ENCODE data around the gene MAGI2. TPM values are rescaled to one million over a fixed set of nuclear protein-coding genes. Genes with fewer than 3 reads are reported as not detected.

Gene MAGI2
- total and polyA plus RNA-seq, 2 donors from 2014 or later: 4.4 to 9.0 TPM

DNA sequence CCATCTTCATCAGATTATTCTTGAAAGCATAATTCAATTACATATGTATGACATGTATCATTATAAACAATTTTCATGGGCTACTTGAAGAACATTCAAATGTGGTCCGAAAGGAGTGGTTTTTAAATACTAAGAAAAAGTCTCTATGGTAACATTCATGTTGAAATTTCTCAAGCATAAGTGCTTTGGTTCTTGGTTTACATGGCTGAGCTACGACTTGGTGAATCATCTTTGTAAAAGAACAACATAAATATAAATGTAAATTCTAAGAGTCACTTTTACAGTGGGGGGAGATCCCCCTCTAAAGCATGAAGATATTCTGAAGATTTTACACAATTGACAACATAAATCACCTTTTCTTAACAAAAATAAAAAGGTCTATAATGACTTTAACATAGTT, 118.6 kb downstream of the MAGI2 start:
- FAIRE-seq (no peak), DNase-seq (no peak)
- Histone ChIP-seq H3K27ac (ENCODE audit: low read depth in 2 of 2, low read length in 2 of 2) (no peak overlapping the region), H3K4me1 (ENCODE audit: control insufficient read depth in 2 of 3, insufficient read depth in 2 of 3, low read depth in 1 of 3, low read length in 3 of 3) (no peaks in the 10 kb centered on the region), H3K9me3 (ENCODE audit: control insufficient read depth in 2 of 3, insufficient read depth in 1 of 3, low read length in 3 of 3) (no peaks in the 10 kb centered on the region), H3K9ac (ENCODE audit: low read length in 3 of 3) (no peak overlapping the region), H3K36me3 (ENCODE audit: control insufficient read depth in 2 of 3, insufficient read depth in 3 of 3, low read length in 3 of 3) (no peaks in the 10 kb centered on the region), H3K27me3 (ENCODE audit: control insufficient read depth, insufficient read depth, low read length) (no peaks in the 10 kb centered on the region), H3K4me3 (ENCODE audit: low read length in 3 of 3) (no peak overlapping the region)
- intact Hi-C loops (cut with DNase I): no loop called here
- TF ChIP-seq, protein P1, sequence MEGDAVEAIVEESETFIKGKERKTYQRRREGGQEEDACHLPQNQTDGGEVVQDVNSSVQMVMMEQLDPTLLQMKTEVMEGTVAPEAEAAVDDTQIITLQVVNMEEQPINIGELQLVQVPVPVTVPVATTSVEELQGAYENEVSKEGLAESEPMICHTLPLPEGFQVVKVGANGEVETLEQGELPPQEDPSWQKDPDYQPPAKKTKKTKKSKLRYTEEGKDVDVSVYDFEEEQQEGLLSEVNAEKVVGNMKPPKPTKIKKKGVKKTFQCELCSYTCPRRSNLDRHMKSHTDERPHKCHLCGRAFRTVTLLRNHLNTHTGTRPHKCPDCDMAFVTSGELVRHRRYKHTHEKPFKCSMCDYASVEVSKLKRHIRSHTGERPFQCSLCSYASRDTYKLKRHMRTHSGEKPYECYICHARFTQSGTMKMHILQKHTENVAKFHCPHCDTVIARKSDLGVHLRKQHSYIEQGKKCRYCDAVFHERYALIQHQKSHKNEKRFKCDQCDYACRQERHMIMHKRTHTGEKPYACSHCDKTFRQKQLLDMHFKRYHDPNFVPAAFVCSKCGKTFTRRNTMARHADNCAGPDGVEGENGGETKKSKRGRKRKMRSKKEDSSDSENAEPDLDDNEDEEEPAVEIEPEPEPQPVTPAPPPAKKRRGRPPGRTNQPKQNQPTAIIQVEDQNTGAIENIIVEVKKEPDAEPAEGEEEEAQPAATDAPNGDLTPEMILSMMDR (IDR thresholded peaks at IDR 0.05; ENCODE audit: borderline replicate concordance, extremely low read depth, insufficient read depth): no peak

DNA sequence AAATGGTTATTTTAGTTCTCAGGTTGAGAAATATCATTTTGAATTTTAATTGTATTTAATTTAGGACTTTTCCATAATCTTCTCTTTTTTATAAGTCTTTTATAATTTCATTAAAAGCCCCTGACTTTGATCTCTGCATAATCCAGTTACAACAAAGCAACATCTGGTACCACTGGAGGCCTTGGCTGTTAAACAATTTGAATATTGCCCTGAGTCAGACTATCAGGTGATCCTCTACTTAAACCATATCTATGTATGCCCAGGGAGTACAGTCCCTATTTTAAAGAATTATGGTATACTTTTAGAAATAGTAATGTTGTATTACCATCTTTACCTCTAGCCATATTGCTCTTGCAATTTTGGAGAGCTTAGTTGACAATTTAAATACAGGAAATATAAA, 119.1 kb downstream of the MAGI2 start:
- FAIRE-seq (no peak), DNase-seq (no peak)
- no peaks in the 10 kb centered on the region for H3K36me3 ChIP-seq (ENCODE audit: control insufficient read depth in 2 of 3, insufficient read depth in 3 of 3, low read length in 3 of 3)
- H3K4me3 ChIP-seq (ENCODE audit: low read length in 3 of 3): no peak overlapping the region
- H3K27me3 ChIP-seq (ENCODE audit: control insufficient read depth, insufficient read depth, low read length): no peaks in the 10 kb centered on the region
- H3K27ac ChIP-seq (ENCODE audit: low read depth in 2 of 2, low read length in 2 of 2): no peak overlapping the region
- no peaks in the 10 kb centered on the region for H3K9me3 ChIP-seq (ENCODE audit: control insufficient read depth in 2 of 3, insufficient read depth in 1 of 3, low read length in 3 of 3)
- no peaks in the 10 kb centered on the region for H3K4me1 ChIP-seq (ENCODE audit: control insufficient read depth in 2 of 3, insufficient read depth in 2 of 3, low read depth in 1 of 3, low read length in 3 of 3)
- no peak overlapping the region for H3K9ac ChIP-seq (ENCODE audit: low read length in 3 of 3)
- intact Hi-C loops (cut with DNase I): no loop called here
- TF ChIP-seq, protein P1 (IDR thresholded peaks at IDR 0.05; ENCODE audit: borderline replicate concordance, extremely low read depth, insufficient read depth): no peak

DNA sequence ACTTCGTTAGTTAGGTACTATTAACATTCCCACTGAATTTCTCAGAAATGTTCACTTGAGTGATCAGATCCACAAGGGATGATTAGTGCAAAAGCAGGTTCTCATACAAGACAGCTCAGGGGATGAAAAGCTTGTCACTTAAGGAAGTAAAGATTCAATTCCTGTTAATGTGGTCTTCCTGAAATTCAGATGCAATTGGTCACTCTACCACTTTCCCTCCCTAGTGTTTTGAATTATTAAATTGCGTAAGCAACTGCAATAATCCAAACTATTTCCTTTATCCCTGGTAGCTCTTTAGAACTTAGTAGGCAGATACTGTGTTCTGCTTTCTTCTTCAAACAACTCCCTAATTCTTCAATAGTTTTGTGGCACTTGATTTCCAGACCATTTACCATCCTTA, 121.4 kb downstream of the MAGI2 start:
- TF ChIP-seq, protein P1 (IDR thresholded peaks at IDR 0.05; ENCODE audit: borderline replicate concordance, extremely low read depth, insufficient read depth): no peak
- Histone ChIP-seq H3K36me3 (ENCODE audit: control insufficient read depth in 2 of 3, insufficient read depth in 3 of 3, low read length in 3 of 3) (no peaks in the 10 kb centered on the region), H3K9ac (ENCODE audit: low read length in 3 of 3) (no peak overlapping the region), H3K9me3 (ENCODE audit: control insufficient read depth in 2 of 3, insufficient read depth in 1 of 3, low read length in 3 of 3) (no peaks in the 10 kb centered on the region), H3K27ac (ENCODE audit: low read depth in 2 of 2, low read length in 2 of 2) (no peak overlapping the region), H3K4me3 (ENCODE audit: low read length in 3 of 3) (no peak overlapping the region), H3K4me1 (ENCODE audit: control insufficient read depth in 2 of 3, insufficient read depth in 2 of 3, low read depth in 1 of 3, low read length in 3 of 3) (no peaks in the 10 kb centered on the region), H3K27me3 (ENCODE audit: control insufficient read depth, insufficient read depth, low read length) (no peaks in the 10 kb centered on the region)
- DNase-seq (no peak), FAIRE-seq (no peak)
- intact Hi-C loops (cut with DNase I): no loop called here

DNA sequence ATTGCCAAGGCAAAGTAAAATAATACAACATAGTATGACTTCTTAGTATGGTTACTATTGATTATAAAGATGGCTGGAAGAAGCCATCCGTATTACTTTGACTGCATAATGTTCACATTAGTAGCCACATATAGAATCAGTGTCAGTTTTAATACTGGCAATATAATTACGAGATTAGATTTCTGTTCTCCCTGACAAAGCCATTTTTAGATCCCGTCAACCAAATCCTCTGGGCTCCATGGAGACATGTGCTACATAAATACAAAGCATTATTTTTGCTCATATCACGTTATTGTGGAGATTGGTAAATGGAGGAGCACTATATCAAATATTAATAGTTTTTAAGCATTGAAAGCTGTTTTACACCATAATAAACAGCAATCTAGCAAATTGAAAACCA, 124.0 kb downstream of the MAGI2 start:
- intact Hi-C loops (cut with DNase I): no loop called here
- DNase-seq (no peak), FAIRE-seq (no peak)
- H3K36me3 ChIP-seq (ENCODE audit: control insufficient read depth in 2 of 3, insufficient read depth in 3 of 3, low read length in 3 of 3): no peaks in the 10 kb centered on the region
- H3K27ac ChIP-seq (ENCODE audit: low read depth in 2 of 2, low read length in 2 of 2): no peak overlapping the region
- H3K9me3 ChIP-seq (ENCODE audit: control insufficient read depth in 2 of 3, insufficient read depth in 1 of 3, low read length in 3 of 3): no peaks in the 10 kb centered on the region
- H3K27me3 ChIP-seq (ENCODE audit: control insufficient read depth, insufficient read depth, low read length): no peaks in the 10 kb centered on the region
- no peak overlapping the region for H3K4me3 ChIP-seq (ENCODE audit: low read length in 3 of 3)
- TF ChIP-seq, protein P1 (IDR thresholded peaks at IDR 0.05; ENCODE audit: borderline replicate concordance, extremely low read depth, insufficient read depth): no peak
- H3K4me1 ChIP-seq (ENCODE audit: control insufficient read depth in 2 of 3, insufficient read depth in 2 of 3, low read depth in 1 of 3, low read length in 3 of 3): no peaks in the 10 kb centered on the region
- no peak overlapping the region for H3K9ac ChIP-seq (ENCODE audit: low read length in 3 of 3)
